Neural cell (in vitro differentiated cells): ENCODE measurements around the gene PCED1A. TPM values are rescaled to one million over a fixed set of nuclear protein-coding genes. Genes with fewer than 3 reads are reported as not detected.

ENCODE experiments used
- H2AFZ ChIP-seq: fragments of 200-600, 300-800 bp; sonication (generic), shearing (Covaris generic); 2 replicates; pipeline ENCODE4 v1.6.0; 2014; ENCODE audit warnings: low read depth, mild to moderate bottlenecking, antibody characterized with exemption, low read length, moderate library complexity
- H3F3A ChIP-seq: fragments of 200-600 bp; shearing (Covaris generic); 2 replicates; pipeline ENCODE4 v1.6.1; 2016; ENCODE audit warnings: mild to moderate bottlenecking, moderate library complexity, mixed read lengths, antibody characterized with exemption, low read length; ENCODE audit not compliant: insufficient read depth, poor library complexity, severe bottlenecking
- H3K27ac ChIP-seq: fragments of 200-600, 300-800 bp; sonication (generic), shearing (Covaris generic); 2 replicates; pipeline ENCODE4 v1.5.1; 2014; ENCODE audit warnings: mild to moderate bottlenecking, low read length, moderate library complexity
- H3K27me3 ChIP-seq: fragments of 300-800, 200-600 bp; sonication (generic), shearing (Covaris generic); 2 replicates; pipeline ENCODE4 v1.6.0; 2014; ENCODE audit warnings: mild to moderate bottlenecking, low read depth, low read length, moderate library complexity; ENCODE audit not compliant: insufficient read depth
- H3K36me3 ChIP-seq: fragments of 300-800, 200-600 bp; sonication (generic), shearing (Covaris generic); 2 replicates; pipeline ENCODE4 v1.5.1; 2014; ENCODE audit warnings: mild to moderate bottlenecking, antibody characterized with exemption, low read length, moderate library complexity; ENCODE audit not compliant: insufficient read depth
- H3K4me2 ChIP-seq: fragments of 300-800, 200-600 bp; sonication (generic), shearing (Covaris generic); 2 replicates; pipeline ENCODE4 v1.6.0; 2014; ENCODE audit warnings: mild to moderate bottlenecking, low read length
- H3K4me3 ChIP-seq: fragments of 300-800, 200-600 bp; sonication (generic), shearing (Covaris generic); 2 replicates; pipeline ENCODE4 v1.5.1; 2014; ENCODE audit warnings: mild to moderate bottlenecking, low read length, moderate library complexity
- H3K79me2 ChIP-seq: fragments of 200-600 bp; shearing (Covaris generic); replicated peaks from 2 replicates; pipeline ENCODE4 v1.6.0; 2014; ENCODE audit warnings: mild to moderate bottlenecking, low read length, moderate library complexity; ENCODE audit not compliant: insufficient read depth
- H3K9ac ChIP-seq: fragments of 300-800, 200-600 bp; sonication (generic), shearing (Covaris generic); 2 replicates; pipeline ENCODE4 v1.6.1; 2016; ENCODE audit warnings: mild to moderate bottlenecking, low read length, mixed read lengths
- H3K9me2 ChIP-seq: fragments of 200-600 bp; shearing (Covaris generic); 2 replicates; pipeline ENCODE4 v1.6.1; 2016; ENCODE audit warnings: mild to moderate bottlenecking, low read length, mixed read lengths; ENCODE audit not compliant: insufficient read depth
- H3K9me3 ChIP-seq: fragments of 200-600, 300-800 bp; sonication (generic), shearing (Covaris generic); 2 replicates; pipeline ENCODE4 v1.6.1; 2016; ENCODE audit warnings: mild to moderate bottlenecking, mixed run types, low read length, moderate library complexity, mixed read lengths
- H4K20me1 ChIP-seq: fragments of 200-600 bp; shearing (Covaris generic); 2 replicates; pipeline ENCODE4 v1.6.1; 2016; ENCODE audit warnings: mild to moderate bottlenecking, mixed run types; ENCODE audit not compliant: insufficient read depth
- CTCF ChIP-seq: fragments of 450-650 bp; IDR thresholded peaks from 2 replicates; pipeline ENCODE4 v1.5.1; 2014; ENCODE audit warnings: antibody characterized with exemption, mild to moderate bottlenecking, moderate library complexity; ENCODE audit not compliant: poor library complexity, severe bottlenecking
- EP300 ChIP-seq: fragments of 450-650 bp; conservative IDR thresholded peaks from 2 replicates; pipeline ENCODE4 v1.6.1; 2014; ENCODE audit warnings: antibody characterized with exemption, mild to moderate bottlenecking, moderate library complexity; ENCODE audit not compliant: poor library complexity, severe bottlenecking
- EZH2 ChIP-seq: fragments of 200-600, 300-800 bp; shearing (Covaris generic), sonication (generic); IDR thresholded peaks from 2 replicates; pipeline ENCODE4 v1.6.1; 2014; ENCODE audit warnings: antibody characterized with exemption, low read length, borderline replicate concordance, mild to moderate bottlenecking; ENCODE audit not compliant: insufficient read depth, poor library complexity, severe bottlenecking
- MXI1 ChIP-seq: fragments of 450-650 bp; conservative IDR thresholded peaks from 2 replicates; pipeline ENCODE4 v1.6.1; 2014; ENCODE audit warnings: antibody characterized with exemption, mild to moderate bottlenecking; ENCODE audit not compliant: poor library complexity, severe bottlenecking
- POLR2AphosphoS5 ChIP-seq: IDR thresholded peaks from 2 replicates; pipeline ENCODE4 v1.6.1; 2012
- RAD21 ChIP-seq: fragments of 450-650 bp; conservative IDR thresholded peaks from 2 replicates; pipeline ENCODE4 v1.6.1; 2014; ENCODE audit warnings: antibody characterized with exemption, mild to moderate bottlenecking, moderate library complexity
- REST ChIP-seq: IDR thresholded peaks from 2 replicates; pipeline ENCODE4 v1.6.1; 2012; ENCODE audit warnings: borderline replicate concordance
- SMC3 ChIP-seq: fragments of 450-650 bp; conservative IDR thresholded peaks from 2 replicates; pipeline ENCODE4 v1.6.1; 2014; ENCODE audit warnings: antibody characterized with exemption, mild to moderate bottlenecking, moderate library complexity; ENCODE audit not compliant: poor library complexity
- TAF1 ChIP-seq: IDR thresholded peaks from 2 replicates; pipeline ENCODE4 v1.6.1; 2012; ENCODE audit warnings: low read depth
- polyA plus RNA-seq: library from polyadenylated mRNA; depleted of rRNA; stranded (reverse); fragments of >200 nt; gene quantifications from 2 replicates; pipeline ENCODE4 v1.2.3, GENCODE V29; 2014

The PCED1A gene
- polyA plus RNA-seq, 1 donor from 2014 or later = 132 TPM

DNA sequence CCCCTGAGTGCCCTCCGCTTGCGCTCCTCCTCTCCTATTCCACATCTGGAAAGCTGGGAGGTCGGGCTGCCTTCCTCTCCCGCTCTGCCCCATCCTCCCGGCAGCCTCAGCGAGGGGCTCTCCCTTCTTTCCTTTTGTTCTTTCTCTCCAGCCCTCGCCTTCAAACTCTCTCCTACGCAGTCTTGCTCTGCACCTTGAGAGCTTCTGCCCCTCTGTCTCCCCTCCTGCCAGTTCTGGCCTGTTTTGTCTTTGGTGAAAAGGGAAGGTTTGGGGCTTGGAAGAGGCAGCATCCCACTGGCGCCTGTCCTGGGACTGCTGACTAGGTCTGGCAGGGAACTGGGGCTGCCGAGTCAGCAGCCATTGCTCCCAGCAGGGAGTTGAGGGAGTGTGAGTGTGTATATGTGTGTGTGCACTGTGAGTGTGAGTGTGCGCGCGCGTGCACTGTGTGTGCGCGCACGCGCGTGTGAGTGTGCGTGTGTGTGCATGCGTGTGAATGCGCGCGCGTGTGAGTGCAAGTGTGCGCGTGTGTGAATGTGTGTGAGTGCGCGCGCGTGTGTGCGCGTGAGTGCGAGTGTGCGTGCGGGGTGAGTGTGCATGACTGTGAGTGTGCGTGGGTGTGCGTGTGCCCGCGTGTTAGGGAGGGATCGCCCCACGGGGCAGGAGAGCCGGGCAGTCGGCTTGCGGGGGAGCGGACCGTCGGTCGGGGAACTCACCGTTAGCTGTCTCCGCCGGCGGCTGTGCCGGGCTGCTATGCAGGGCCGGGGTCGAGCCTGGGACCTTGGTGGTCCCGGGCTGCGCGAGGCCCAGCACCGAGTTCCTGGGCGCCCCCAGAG lies 40.6 kb downstream of the PCED1A start:
- Histone ChIP-seq H4K20me1 (no peaks in the 10 kb centered on the region), H3K27me3 (peaks cover 51% of the 10 kb centered on the region), H3K9me2 (no peaks in the 10 kb centered on the region), H3K4me3 (peak overlapping the region; percentile 75), H3K27ac (peak overlapping the region; percentile 29), H2AFZ (peak overlapping the region; percentile 46), H3K79me2 (no peaks in the 10 kb centered on the region), H3K4me2 (peak overlapping the region; percentile 25), H3K36me3 (no peaks in the 10 kb centered on the region), H3F3A (no peaks in the 10 kb centered on the region), H3K9ac (peak overlapping the region; percentile 63), H3K9me3 (no peaks in the 10 kb centered on the region)
- TF ChIP-seq POLR2AphosphoS5 (peak; percentile 82), MXI1 (peak; percentile 37), EZH2 (no peak), SMC3 (no peak), TAF1 (no peak), RAD21 (no peak), CTCF (no peak), REST (peak; percentile 87), EP300 (peak; percentile 10)

- no peaks in the 10 kb centered on the region for H3K79me2 ChIP-seq
- peaks cover 45% of the 10 kb centered on the region for H3K27me3 ChIP-seq
- peak overlapping the region; percentile 75 for H3K4me3 ChIP-seq
- H3K9me2 ChIP-seq = no peaks in the 10 kb centered on the region
- peak overlapping the region; percentile 29 for H3K27ac ChIP-seq
- peak overlapping the region; percentile 63 for H3K9ac ChIP-seq
- no peaks in the 10 kb centered on the region for H3F3A ChIP-seq
- no peaks in the 10 kb centered on the region for H3K36me3 ChIP-seq
- no peaks in the 10 kb centered on the region for H3K9me3 ChIP-seq
- no peaks in the 10 kb centered on the region for H4K20me1 ChIP-seq
- TF ChIP-seq MXI1 (no peak), CTCF (no peak), REST (no peak), SMC3 (no peak), POLR2AphosphoS5 (no peak), TAF1 (no peak), EZH2 (no peak), RAD21 (no peak), EP300 (no peak)
- H2AFZ ChIP-seq = peak overlapping the region; percentile 46
- peak overlapping the region; percentile 25 for H3K4me2 ChIP-seq
Measured at GRCh38 chr20:2799271-2799670, 41.2 kb downstream of the PCED1A start.
